Measurements from ENCODE around the gene GPALPP1. TPM values are rescaled to one million over a fixed set of nuclear protein-coding genes. Genes with fewer than 3 reads are reported as not detected.

The GPALPP1 gene
- total and polyA plus RNA-seq, 4 donors = 7.9 to 45.0 (median 13.0) TPM

DNA sequence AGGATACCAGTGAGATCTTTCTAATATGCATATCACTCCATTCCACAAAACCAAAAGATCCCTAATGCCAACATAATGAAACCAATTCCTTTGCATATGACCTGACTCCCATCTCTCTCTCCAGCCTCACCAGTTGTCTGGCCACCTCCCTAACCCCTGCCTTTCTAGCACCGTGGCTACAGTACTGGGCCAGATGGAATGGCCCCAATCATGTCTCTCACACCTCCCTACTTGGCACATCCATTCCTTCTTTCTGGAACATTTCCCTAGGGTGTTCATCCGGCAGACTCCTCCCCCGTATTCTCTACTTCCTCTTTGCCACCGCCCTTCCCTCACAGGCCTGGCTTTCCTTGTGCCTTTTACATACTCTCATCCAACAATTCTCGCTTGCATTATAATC lies 62.0 kb downstream of the GPALPP1 start:
- Histone ChIP-seq H3K36me3 (ENCODE audit: control insufficient read depth in 4 of 4, insufficient read depth in 4 of 4, low read length in 4 of 4) (no peaks in the 10 kb centered on the region), H3K4me1 (ENCODE audit: control insufficient read depth in 5 of 5, insufficient read depth in 5 of 5, low read length in 5 of 5) (peaks cover 0 to 8% (median 1%) of the 10 kb centered on the region in 5 donors), H3K27ac (ENCODE audit: low read depth in 1 of 2, low read length in 1 of 2) (no peak overlapping the region), H3K4me3 (no peak overlapping the region), H3K9ac (ENCODE audit: insufficient read depth in 1 of 2, low read length in 2 of 2) (no peak overlapping the region), H3K9me3 (ENCODE audit: control insufficient read depth in 4 of 4, insufficient read depth in 3 of 4, low read length in 3 of 4) (no peaks in the 10 kb centered on the region), H3K27me3 (ENCODE audit: control insufficient read depth in 3 of 3, insufficient read depth in 3 of 3, low read length in 2 of 3) (no peaks in the 10 kb centered on the region)
- DNase-seq = peak in 1 of 3 donors; percentile 17
- 50 to 52% methylated on average over 5 of the region's 5 CpGs for WGBS, 2 donors
- ATAC-seq (ENCODE audit: insufficient read depth, low FRiP score) = no peak
- TF ChIP-seq, protein P1, sequence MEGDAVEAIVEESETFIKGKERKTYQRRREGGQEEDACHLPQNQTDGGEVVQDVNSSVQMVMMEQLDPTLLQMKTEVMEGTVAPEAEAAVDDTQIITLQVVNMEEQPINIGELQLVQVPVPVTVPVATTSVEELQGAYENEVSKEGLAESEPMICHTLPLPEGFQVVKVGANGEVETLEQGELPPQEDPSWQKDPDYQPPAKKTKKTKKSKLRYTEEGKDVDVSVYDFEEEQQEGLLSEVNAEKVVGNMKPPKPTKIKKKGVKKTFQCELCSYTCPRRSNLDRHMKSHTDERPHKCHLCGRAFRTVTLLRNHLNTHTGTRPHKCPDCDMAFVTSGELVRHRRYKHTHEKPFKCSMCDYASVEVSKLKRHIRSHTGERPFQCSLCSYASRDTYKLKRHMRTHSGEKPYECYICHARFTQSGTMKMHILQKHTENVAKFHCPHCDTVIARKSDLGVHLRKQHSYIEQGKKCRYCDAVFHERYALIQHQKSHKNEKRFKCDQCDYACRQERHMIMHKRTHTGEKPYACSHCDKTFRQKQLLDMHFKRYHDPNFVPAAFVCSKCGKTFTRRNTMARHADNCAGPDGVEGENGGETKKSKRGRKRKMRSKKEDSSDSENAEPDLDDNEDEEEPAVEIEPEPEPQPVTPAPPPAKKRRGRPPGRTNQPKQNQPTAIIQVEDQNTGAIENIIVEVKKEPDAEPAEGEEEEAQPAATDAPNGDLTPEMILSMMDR (IDR thresholded peaks at IDR 0.05; ENCODE audit: control extremely low read depth, extremely low read depth) = no peak

DNA sequence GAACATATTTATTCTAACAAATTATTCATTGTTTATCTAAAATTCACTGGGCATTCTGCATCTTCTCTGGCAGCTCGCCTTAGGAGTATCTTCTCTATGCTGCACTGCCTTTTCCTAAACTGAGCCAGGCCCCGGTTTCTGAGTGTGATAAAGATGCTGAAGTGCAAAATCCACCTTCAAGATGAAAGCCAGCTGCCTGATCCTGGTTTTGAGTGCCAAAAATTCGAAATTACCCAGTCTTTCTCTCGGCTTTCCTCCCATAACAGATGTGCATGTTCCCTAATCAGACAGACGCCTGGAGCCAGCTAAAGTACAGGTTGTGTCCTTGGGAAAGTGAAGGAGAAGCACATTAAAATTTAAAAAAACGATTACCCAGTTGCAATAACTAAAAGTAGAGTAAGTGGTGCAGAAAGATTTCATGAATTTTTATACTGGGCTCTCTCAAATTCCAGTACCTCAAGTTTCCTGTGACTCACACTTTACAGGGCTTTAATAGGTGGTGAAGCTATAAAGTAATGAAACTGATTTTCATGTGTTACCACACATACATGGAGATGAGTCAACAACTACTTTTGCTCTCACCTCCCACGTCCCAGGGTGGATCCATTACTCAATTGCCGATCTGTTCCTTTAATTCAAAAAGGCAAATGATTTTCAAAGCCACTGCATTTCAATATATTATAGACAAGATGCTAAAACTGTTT lies 66.0 kb downstream of the GPALPP1 start:
- Histone ChIP-seq H3K27me3 (ENCODE audit: control insufficient read depth in 3 of 3, insufficient read depth in 3 of 3, low read length in 2 of 3) (no peaks in the 10 kb centered on the region), H3K36me3 (ENCODE audit: control insufficient read depth in 4 of 4, insufficient read depth in 4 of 4, low read length in 4 of 4) (no peaks in the 10 kb centered on the region), H3K4me1 (ENCODE audit: control insufficient read depth in 5 of 5, insufficient read depth in 5 of 5, low read length in 5 of 5) (peaks cover 0 to 1% (median 0%) of the 10 kb centered on the region in 5 donors), H3K27ac (ENCODE audit: low read depth in 1 of 2, low read length in 1 of 2) (no peak overlapping the region), H3K9ac (ENCODE audit: insufficient read depth in 1 of 2, low read length in 2 of 2) (no peak overlapping the region), H3K4me3 (no peak overlapping the region), H3K9me3 (ENCODE audit: control insufficient read depth in 4 of 4, insufficient read depth in 3 of 4, low read length in 3 of 4) (no peaks in the 10 kb centered on the region)
- DNase-seq (peak in 2 of 3 donors; percentile 10 to 13), ATAC-seq (ENCODE audit: insufficient read depth, low FRiP score) (no peak)
- TF ChIP-seq, protein P1 (IDR thresholded peaks at IDR 0.05; ENCODE audit: control extremely low read depth, extremely low read depth) = no peak
- WGBS, 2 donors = 59 to 68% methylated on average over 8 of the region's 8 CpGs

DNA sequence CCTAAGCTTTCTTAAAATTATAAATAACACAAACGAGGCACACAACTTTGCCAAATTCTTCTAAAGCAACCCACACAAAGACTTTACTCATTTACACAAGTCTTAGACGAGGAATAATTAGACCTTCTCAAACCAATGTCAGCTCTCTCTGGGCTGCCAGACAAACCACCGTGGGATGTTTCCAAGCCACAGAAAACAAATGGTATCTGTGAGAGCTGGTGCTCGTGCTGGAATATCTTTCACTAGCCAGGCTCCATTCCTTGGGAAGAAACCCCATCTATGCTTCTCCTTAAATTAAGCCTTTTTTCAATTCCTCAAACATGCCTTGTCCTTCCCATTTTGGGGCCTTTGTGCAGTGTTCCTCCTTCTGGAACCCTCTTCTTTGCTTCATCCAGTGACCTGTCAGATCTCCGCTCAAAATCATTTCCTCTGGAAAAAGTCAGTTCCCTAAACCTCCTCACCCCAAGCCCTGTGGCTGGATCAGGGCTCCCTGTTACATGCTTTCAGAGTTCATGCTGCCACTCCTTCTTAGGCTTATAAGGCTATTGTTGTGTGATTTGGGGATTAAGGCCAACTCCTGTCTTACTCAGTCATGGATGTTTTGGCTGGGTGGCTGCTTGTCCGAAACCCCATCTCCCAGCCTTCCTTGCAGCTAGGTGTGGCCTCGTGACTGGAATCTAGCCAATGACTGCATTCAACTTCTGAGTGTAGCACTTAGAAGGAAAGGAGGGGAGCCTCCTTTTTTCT lies 66.7 kb downstream of the GPALPP1 start:
- no peak overlapping the region for H3K27ac ChIP-seq (ENCODE audit: low read depth in 1 of 2, low read length in 1 of 2)
- no peak overlapping the region for H3K4me3 ChIP-seq
- H3K4me1 ChIP-seq (ENCODE audit: control insufficient read depth in 5 of 5, insufficient read depth in 5 of 5, low read length in 5 of 5) = peaks cover 0 to 1% (median 0%) of the 10 kb centered on the region in 5 donors
- no peaks in the 10 kb centered on the region for H3K36me3 ChIP-seq (ENCODE audit: control insufficient read depth in 4 of 4, insufficient read depth in 4 of 4, low read length in 4 of 4)
- no peaks in the 10 kb centered on the region for H3K9me3 ChIP-seq (ENCODE audit: control insufficient read depth in 4 of 4, insufficient read depth in 3 of 4, low read length in 3 of 4)
- 58 to 66% methylated on average over 7 of the region's 7 CpGs for WGBS, 2 donors
- no peak overlapping the region for H3K9ac ChIP-seq (ENCODE audit: insufficient read depth in 1 of 2, low read length in 2 of 2)
- TF ChIP-seq, protein P1 (IDR thresholded peaks at IDR 0.05; ENCODE audit: control extremely low read depth, extremely low read depth) = no peak
- ATAC-seq (ENCODE audit: insufficient read depth, low FRiP score) = peak; percentile 54
- no peaks in the 10 kb centered on the region for H3K27me3 ChIP-seq (ENCODE audit: control insufficient read depth in 3 of 3, insufficient read depth in 3 of 3, low read length in 2 of 3)
- peak in 1 of 3 donors; percentile 17 for DNase-seq
